Smooth muscle cell (in vitro differentiated cells): Measurements from ENCODE around the gene PGAP3. TPM values are rescaled to one million over a fixed set of nuclear protein-coding genes. Genes with fewer than 3 reads are reported as not detected.

Source experiments
- DNase-seq: peaks from one replicate; lab custom pipeline; 2025; ENCODE audit not compliant: unreplicated experiment; lab: John Stamatoyannopoulos, UW
- H2AFZ ChIP-seq: fragments of 200-600 bp; sonication (generic); 2 replicates; pipeline ENCODE4 v1.6.0; 2016; ENCODE audit warnings: antibody characterized with exemption, low read depth, mild to moderate bottlenecking
- H3F3A ChIP-seq: fragments of 200-600 bp; sonication (generic); 2 replicates; pipeline ENCODE4 v1.6.0; 2017; ENCODE audit warnings: antibody characterized with exemption, low read depth
- H3K27ac ChIP-seq: fragments of 200-600 bp; sonication (generic); 2 replicates; pipeline ENCODE4 v1.5.1; 2016; ENCODE audit warnings: low read depth, mild to moderate bottlenecking
- H3K27me3 ChIP-seq: fragments of 200-600 bp; sonication (generic); 2 replicates; pipeline ENCODE4 v1.6.1; 2016; ENCODE audit warnings: low read depth, mild to moderate bottlenecking
- H3K36me3 ChIP-seq: fragments of 200-600 bp; sonication (generic); 2 replicates; pipeline ENCODE4 v1.5.1; 2016; ENCODE audit warnings: low read depth
- H3K4me1 ChIP-seq: fragments of 200-600 bp; sonication (generic); 2 replicates; pipeline ENCODE4 v1.5.1; 2016; ENCODE audit warnings: low read depth
- H3K4me2 ChIP-seq: fragments of 200-600 bp; sonication (generic); 2 replicates; pipeline ENCODE4 v1.6.0; 2016; ENCODE audit warnings: mild to moderate bottlenecking
- H3K4me3 ChIP-seq: fragments of 200-600 bp; sonication (generic); 2 replicates; pipeline ENCODE4 v1.5.1; 2016; ENCODE audit warnings: mild to moderate bottlenecking
- H3K79me2 ChIP-seq: fragments of 200-600 bp; sonication (generic); 2 replicates; pipeline ENCODE4 v1.6.0; 2016; ENCODE audit warnings: low read depth, mild to moderate bottlenecking
- H3K9ac ChIP-seq: fragments of 200-600 bp; sonication (generic); 2 replicates; pipeline ENCODE4 v1.6.0; 2016; ENCODE audit warnings: low read depth
- H3K9me3 ChIP-seq: fragments of 200-600 bp; sonication (generic); replicated peaks from 2 replicates; pipeline ENCODE4 v1.5.1; 2016; ENCODE audit warnings: low read depth
- H4K20me1 ChIP-seq: fragments of 200-600 bp; sonication (generic); 2 replicates; pipeline ENCODE4 v1.6.0; 2016; ENCODE audit warnings: low read depth
- WGBS: methylation state at CpG from one replicate; pipeline ENCODE4 v1.1.7; 2016; ENCODE audit warnings: low lambda C conversion rate; 5-methylcytosine and 5-hydroxymethylcytosine counted together
- polyA plus RNA-seq: library from polyadenylated mRNA; unstranded; fragments of >200 nt; fragmentation: Nextera tagmentation; extraction: Ambion mirVana; gene quantifications from 2 replicates; pipeline ENCODE4 v1.2.1, GENCODE V29; 2016
- total RNA-seq: library from RNA; depleted of rRNA; stranded (reverse); fragments of >200 nt; gene quantifications from 2 replicates; pipeline ENCODE4 v1.2.3, GENCODE V29; 2014
- TF ChIP-seq, protein P1 (sequence below): fragments of 200-600 bp; sonication (generic); IDR thresholded peaks from 2 replicates; pipeline ENCODE4 v1.5.1; 2017; ENCODE audit warnings: borderline replicate concordance, mild to moderate bottlenecking, antibody characterized with exemption; ENCODE audit not compliant: insufficient read depth, poor library complexity, severe bottlenecking

Gene PGAP3
- total and polyA plus RNA-seq, 2 experiments from 2014 or later = 19.1 to 19.4 TPM

DNA sequence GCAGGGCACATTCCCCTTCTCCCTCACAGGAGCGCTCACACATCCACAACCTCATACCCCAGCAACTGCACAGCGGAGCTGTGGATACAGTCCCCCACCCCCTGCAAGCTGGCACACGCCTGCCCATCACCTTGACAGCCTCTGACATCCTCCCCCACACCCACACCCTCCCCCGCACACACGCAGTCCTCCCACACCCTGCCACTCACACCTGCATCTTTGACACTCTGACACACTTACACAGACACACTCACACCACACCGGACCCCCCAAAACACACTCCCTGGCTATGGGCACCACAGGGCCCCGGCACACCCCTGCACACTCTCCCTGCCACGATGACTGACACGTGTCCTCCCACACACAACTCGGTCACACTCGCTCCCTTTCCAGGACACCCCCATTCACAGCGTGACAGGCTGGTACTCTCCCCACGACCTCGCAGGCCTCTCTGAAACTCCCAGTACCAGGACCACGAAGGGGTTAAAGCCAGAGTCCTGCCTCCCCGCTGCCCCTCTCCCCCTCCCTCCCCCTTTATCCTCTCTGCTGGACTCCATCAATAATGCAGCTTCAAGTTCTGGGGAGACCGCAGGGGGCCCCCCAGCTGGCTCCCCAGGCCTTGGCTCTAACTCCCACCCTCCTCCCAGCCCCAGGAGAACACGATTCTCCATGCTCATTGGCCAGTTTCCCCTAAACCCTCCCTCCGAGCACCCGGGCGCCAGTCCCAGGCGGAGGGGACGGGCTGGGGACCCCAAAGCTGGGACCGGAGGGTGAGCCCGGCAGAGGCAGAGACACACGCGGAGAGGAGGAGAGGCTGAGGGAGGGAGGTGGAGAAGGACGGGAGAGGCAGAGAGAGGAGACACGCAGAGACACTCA lies 61.4 kb downstream of the PGAP3 start, which contains the start of gene PPP1R1B:
Gene PPP1R1B (plus strand): TSS at position 782 of the 876 bp plus-strand sequence. CDS start 441 bp downstream, outside the sequence.
- Histone ChIP-seq H3K27me3 (peaks cover 78% of the 10 kb centered on the region), H3K4me2 (peak within 1 kb of the TSS; percentile 84), H2AFZ (no peak within 1 kb of the TSS), H3K36me3 (no peaks in the 10 kb centered on the region), H3K4me1 (peaks cover 14% of the 10 kb centered on the region), H3K9ac (no peak within 1 kb of the TSS), H4K20me1 (no peaks in the 10 kb centered on the region), H3K4me3 (peak within 1 kb of the TSS; percentile 49), H3F3A (peaks cover 3% of the 10 kb centered on the region), H3K79me2 (no peaks in the 10 kb centered on the region), H3K27ac (no peak within 1 kb of the TSS), H3K9me3 (no peaks in the 10 kb centered on the region)
- TF ChIP-seq, protein P1, sequence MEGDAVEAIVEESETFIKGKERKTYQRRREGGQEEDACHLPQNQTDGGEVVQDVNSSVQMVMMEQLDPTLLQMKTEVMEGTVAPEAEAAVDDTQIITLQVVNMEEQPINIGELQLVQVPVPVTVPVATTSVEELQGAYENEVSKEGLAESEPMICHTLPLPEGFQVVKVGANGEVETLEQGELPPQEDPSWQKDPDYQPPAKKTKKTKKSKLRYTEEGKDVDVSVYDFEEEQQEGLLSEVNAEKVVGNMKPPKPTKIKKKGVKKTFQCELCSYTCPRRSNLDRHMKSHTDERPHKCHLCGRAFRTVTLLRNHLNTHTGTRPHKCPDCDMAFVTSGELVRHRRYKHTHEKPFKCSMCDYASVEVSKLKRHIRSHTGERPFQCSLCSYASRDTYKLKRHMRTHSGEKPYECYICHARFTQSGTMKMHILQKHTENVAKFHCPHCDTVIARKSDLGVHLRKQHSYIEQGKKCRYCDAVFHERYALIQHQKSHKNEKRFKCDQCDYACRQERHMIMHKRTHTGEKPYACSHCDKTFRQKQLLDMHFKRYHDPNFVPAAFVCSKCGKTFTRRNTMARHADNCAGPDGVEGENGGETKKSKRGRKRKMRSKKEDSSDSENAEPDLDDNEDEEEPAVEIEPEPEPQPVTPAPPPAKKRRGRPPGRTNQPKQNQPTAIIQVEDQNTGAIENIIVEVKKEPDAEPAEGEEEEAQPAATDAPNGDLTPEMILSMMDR = no peak
- WGBS = 14% methylated on average over 24 of the region's 29 CpGs
- no peak for DNase-seq

DNA sequence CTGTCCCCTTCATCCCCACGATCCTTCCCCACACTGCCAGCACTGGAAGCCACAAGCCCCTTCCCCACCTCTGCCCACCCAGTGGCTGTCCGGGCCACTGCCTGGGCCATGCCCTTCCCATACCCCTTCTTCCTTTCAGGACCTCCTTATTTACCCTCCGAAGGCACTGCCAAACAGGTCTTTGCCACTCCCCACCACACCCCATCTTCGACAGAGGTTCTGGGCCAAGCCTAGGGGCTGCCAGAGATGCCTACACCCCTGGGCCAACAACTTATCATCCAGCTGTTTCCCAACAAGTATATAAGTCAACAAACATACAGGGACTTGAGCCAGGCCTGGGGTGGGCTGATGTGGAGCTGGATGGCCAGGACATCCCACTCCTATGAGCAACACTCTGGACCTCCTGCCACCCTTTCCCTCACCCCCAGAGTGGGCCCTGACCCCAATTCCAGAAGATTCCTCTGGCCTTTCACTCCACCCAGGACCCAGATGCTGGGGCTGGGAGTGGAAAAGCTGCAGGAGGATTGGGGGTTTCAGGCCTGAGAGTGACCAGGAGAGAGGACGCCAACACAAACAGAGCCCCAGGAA lies 62.6 kb downstream of the PGAP3 start:
- H3K9me3 ChIP-seq = no peaks in the 10 kb centered on the region
- peaks cover 3% of the 10 kb centered on the region for H3F3A ChIP-seq
- no peaks in the 10 kb centered on the region for H4K20me1 ChIP-seq
- H3K27ac ChIP-seq = no peak overlapping the region
- H3K27me3 ChIP-seq = peaks cover 80% of the 10 kb centered on the region
- H3K9ac ChIP-seq = no peak overlapping the region
- H3K4me1 ChIP-seq = peaks cover 14% of the 10 kb centered on the region
- WGBS = 82% methylated on average over 5 of the region's 5 CpGs
- DNase-seq = no peak
- no peaks in the 10 kb centered on the region for H3K36me3 ChIP-seq
- no peaks in the 10 kb centered on the region for H3K79me2 ChIP-seq
- H2AFZ ChIP-seq = no peak overlapping the region
- TF ChIP-seq, protein P1 = no peak
- H3K4me3 ChIP-seq = no peak overlapping the region
- H3K4me2 ChIP-seq = no peak overlapping the region

DNA sequence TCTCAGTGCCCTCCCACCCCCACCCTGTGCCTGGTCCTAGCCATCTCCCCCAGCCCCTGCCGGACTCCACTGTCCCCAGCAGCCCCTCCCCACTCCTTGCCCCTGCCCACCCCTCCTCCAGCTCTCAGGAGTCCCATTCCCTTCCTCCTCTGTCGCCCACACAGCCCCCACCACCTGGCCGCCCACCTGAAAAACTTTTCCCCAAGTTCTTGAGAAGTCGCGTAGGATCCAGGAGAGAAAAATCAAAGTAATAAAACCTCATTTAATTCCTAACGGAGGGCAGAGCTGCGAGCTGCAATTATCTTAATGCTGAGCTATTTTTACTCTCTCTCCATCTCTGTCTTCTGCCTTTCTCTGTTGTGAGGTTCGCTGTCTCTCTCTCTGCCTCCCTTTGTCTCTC lies 63.5 kb downstream of the PGAP3 start:
- H2AFZ ChIP-seq = no peak overlapping the region
- 84% methylated on average over 6 of the region's 8 CpGs for WGBS
- no peak overlapping the region for H3K4me2 ChIP-seq
- H3K27ac ChIP-seq = no peak overlapping the region
- H3K4me1 ChIP-seq = peaks cover 14% of the 10 kb centered on the region
- no peaks in the 10 kb centered on the region for H4K20me1 ChIP-seq
- TF ChIP-seq, protein P1 = no peak
- no peak overlapping the region for H3K9ac ChIP-seq
- H3K36me3 ChIP-seq = no peaks in the 10 kb centered on the region
- peaks cover 3% of the 10 kb centered on the region for H3F3A ChIP-seq
- no peak for DNase-seq
- no peak overlapping the region for H3K4me3 ChIP-seq
- H3K27me3 ChIP-seq = peaks cover 76% of the 10 kb centered on the region
- no peaks in the 10 kb centered on the region for H3K9me3 ChIP-seq
- no peaks in the 10 kb centered on the region for H3K79me2 ChIP-seq
